GM04504 (cell line): ENCODE data around the gene MAP3K19.

ENCODE experiments used
- DNase-seq: peaks from one replicate; pipeline ENCODE4 v3.0.0-alpha.2; 2012; ENCODE audit warnings: low read depth

MAP3K19 gene

GRCh38 chr2:134926231-134926931 is 120.9 kb downstream of the MAP3K19 start:
- no peak for DNase-seq

- DNase-seq = no peak
These were observed 122.3 kb downstream of the MAP3K19 start for GRCh38 chr2:134924912-134925311.

DNA sequence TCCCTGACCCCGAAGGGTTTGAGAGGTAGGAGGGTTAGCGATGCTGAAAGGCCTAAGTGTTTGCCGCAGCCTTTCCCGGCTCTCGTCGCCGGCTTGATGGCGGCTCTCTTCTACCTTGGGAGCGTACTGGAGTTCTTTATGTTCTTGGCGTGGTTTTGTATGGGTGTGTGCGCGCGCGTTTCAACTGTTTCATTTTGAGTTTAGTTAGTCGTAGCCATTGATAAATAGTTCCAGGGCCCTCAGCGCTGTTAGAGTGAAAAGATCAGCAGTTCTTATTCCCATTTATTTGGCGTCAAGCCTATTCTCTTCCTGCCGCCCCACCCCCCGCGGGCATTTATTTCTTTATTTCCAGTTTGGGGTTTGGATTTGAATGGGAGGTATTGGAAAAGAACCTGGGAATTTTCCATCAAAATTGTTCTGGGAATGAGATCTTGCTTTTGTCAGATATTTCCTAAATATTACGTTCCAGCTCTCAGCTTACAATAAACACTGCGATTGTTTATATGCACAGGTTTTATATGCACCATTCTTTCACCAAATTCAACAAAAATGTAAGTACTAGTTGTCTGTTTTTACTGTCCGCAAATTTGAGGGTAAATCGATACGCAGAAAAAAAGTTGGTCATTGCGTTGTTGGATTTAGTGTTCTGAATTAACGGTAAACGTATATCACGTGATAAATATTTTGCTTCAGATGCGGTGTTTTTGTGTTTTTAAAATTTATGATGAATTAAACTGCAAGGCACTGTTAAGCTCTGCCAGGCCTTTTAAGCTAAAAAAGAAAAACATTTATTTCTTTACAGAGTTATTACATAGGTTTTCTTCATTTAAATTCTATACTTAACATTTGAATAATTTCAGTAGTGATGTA is 127.7 kb downstream of the MAP3K19 start:
- no peak for DNase-seq

DNA sequence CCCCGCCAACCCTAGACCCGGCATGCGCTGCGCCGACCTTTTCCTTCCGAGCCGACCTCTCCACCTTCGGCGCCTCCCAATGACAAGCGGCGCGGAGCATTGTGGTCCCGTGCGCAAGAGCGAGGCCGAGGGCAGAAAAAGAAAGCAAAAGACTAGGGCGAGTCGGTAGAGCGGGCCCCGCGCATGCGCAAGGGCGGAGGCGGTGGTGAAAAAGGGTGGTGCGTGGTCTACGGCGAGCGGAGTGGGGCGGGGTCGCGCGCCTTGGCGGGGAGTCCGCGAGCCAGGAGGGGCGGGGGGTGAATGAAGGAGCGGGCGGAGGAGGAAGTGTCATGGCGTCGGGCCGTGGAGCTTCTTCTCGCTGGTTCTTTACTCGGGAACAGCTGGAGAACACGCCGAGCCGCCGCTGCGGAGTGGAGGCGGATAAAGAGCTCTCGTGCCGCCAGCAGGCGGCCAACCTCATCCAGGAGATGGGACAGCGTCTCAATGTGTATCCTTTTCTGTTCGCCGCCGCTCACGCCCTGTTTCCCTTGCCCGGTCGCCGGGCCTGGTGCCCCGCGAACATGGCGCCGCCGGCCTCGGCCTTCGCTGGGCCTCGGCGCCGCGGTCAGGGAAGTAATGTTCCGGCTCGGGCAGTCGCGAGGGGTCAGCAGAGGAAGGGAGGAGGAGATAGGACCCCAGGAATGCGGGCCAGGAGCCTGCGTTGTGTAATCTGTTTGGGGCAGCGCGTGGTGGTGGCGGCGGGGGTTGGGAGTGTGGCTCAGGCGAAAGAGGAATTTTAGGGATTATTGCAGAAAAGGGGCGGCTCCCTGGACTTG is 128.5 kb downstream of the MAP3K19 start, which contains the start of gene CCNT2:
CCNT2 (plus strand) TSS at position 297 of the 815 bp plus-strand sequence; CDS start at position 330, 33 bp downstream.
- peak; percentile 99 for DNase-seq

GRCh38 chr2:134917888-134918525 is 129.2 kb downstream of the MAP3K19 start:
- no peak for DNase-seq

DNA sequence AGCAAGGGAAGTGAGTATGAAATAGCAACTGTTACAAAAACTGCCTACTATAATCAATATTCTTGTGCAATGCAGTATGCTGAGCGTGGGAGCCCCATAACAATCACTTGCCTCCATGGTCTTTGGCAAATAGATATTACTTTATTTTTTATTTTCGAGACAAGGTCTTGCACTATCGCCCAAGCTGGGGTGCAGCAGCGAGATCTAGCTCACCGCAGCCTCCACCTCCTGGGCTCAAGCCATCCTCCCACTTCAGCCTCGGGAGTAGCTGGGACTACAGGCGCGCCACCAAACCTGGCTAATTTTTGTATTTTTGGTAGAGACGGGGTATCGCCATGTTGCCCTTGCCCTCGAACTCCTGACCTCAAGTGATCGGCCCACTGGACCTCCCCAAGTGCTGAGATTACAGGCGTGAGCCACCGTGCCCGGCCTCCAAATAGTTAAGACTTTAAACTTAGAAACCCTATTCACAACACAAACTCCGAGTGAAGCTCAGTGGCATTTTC is 129.8 kb downstream of the MAP3K19 start:
- DNase-seq = no peak
